ENCODE measurements around the gene IGSF11.
"Not testable (repeated sequence)": the region's sequence is repeated elsewhere in the genome, so short reads cannot be mapped to it uniquely, and the experiment has no call there.

The IGSF11 gene

GRCh38 chr3:118988198-118989130, 46.2 kb downstream of the IGSF11 start:
- no peak for DNase-seq

- DNase-seq, result no peak
Observed at GRCh38 chr3:118987477-118987876, 47.2 kb downstream of the IGSF11 start.

- no peak for DNase-seq
Observed at GRCh38 chr3:118986734-118987133, 47.9 kb downstream of the IGSF11 start.

GRCh38 chr3:118984699-118985098, 49.9 kb downstream of the IGSF11 start:
- DNase-seq, result no peak

- DNase-seq, result no peak
Observed at GRCh38 chr3:118981494-118982134, 53.0 kb downstream of the IGSF11 start.

- DNase-seq, result no peak
Observed at GRCh38 chr3:118980832-118981231, 53.8 kb downstream of the IGSF11 start.

GRCh38 chr3:118978393-118978758, 56.3 kb downstream of the IGSF11 start:
- DNase-seq, result no peak

GRCh38 chr3:118977671-118978392, 56.8 kb downstream of the IGSF11 start:
- no peak for DNase-seq

- DNase-seq, result no peak
Observed at GRCh38 chr3:118977118-118977517, 57.5 kb downstream of the IGSF11 start.

- not testable (repeated sequence) for DNase-seq
Observed at GRCh38 chr3:118975476-118975875, 59.2 kb downstream of the IGSF11 start.

GRCh38 chr3:118974356-118975097, 60.1 kb downstream of the IGSF11 start:
- DNase-seq, result no peak

- DNase-seq, result no peak
Observed at GRCh38 chr3:118973050-118973449, 61.6 kb downstream of the IGSF11 start.

GRCh38 chr3:118970819-118971218, 63.8 kb downstream of the IGSF11 start:
- DNase-seq, result no peak

GRCh38 chr3:118968640-118969039, 66.0 kb downstream of the IGSF11 start:
- DNase-seq, result no peak

GRCh38 chr3:118968111-118968510, 66.5 kb downstream of the IGSF11 start:
- no peak for DNase-seq

- DNase-seq, result no peak
Observed at GRCh38 chr3:118966700-118967099, 67.9 kb downstream of the IGSF11 start.

- no peak for DNase-seq
Observed at GRCh38 chr3:118963711-118964110, 70.9 kb downstream of the IGSF11 start.

GRCh38 chr3:118960876-118961450, 73.7 kb downstream of the IGSF11 start:
- no peak for DNase-seq

- no peak for DNase-seq
Observed at GRCh38 chr3:118955914-118956556, 78.6 kb downstream of the IGSF11 start.

- DNase-seq, result no peak
Observed at GRCh38 chr3:118951089-118951488, 83.6 kb downstream of the IGSF11 start.

GRCh38 chr3:118949113-118949760, 85.4 kb downstream of the IGSF11 start:
- DNase-seq, result no peak

Measured in stimulated activated CD4-positive, alpha-beta T cell treated with anti-CD3 and anti-CD28 coated beads, Interleukin-1b, Interleukin-23, amount 100 ng/mL, for 48 hours (primary cell).